BLaER1 treated with 17β-estradiol and CSF1 and Interleukin-3, amounts not matched to agents 10 nM and 100 nM (cell line): ENCODE data around the gene NLRP6.
"Not testable (repeated sequence)": the region's sequence is repeated elsewhere in the genome, so short reads cannot be mapped to it uniquely, and the experiment has no call there.

Experiments used
- H3K27ac ChIP-seq, 11 experiments: shearing (Covaris generic); formaldehyde crosslinking; 2 replicates each; pipeline ENCODE4 v1.8.1; 2022
- H3K27me3 ChIP-seq, 11 experiments: shearing (Covaris generic); formaldehyde crosslinking; 2 replicates each; pipeline ENCODE4 v1.8.1; 2022
- H3K36me3 ChIP-seq, 11 experiments: shearing (Covaris generic); formaldehyde crosslinking; 2 replicates each; pipeline ENCODE4 v1.8.1; 2022
- H3K4me1 ChIP-seq, 10 experiments: shearing (Covaris generic); formaldehyde crosslinking; 2 replicates each; pipeline ENCODE4 v1.8.1; 2022
- H3K4me2 ChIP-seq, 11 experiments: shearing (Covaris generic); formaldehyde crosslinking; 2 replicates each; pipeline ENCODE4 v1.8.1; 2022
- H3K4me3 ChIP-seq, 10 experiments: shearing (Covaris generic); formaldehyde crosslinking; 2 replicates each; pipeline ENCODE4 v1.8.1; 2022
- H3K9ac ChIP-seq, 11 experiments: shearing (Covaris generic); formaldehyde crosslinking; 2 replicates each; pipeline ENCODE4 v1.8.1; 2022
- H3K9me3 ChIP-seq, 11 experiments: shearing (Covaris generic); formaldehyde crosslinking; replicated peaks in 1 of 11; 2 replicates each; pipeline ENCODE4 v1.8.1; 2022
- H4K20me1 ChIP-seq, 11 experiments: shearing (Covaris generic); formaldehyde crosslinking; 2 replicates each; pipeline ENCODE4 v1.8.1; 2022
- Cebpa-rat ChIP-seq, 11 experiments: shearing (Covaris generic); IDR thresholded peaks; 2 replicates each; pipeline ENCODE4 v1.8.1; 2022

Gene NLRP6

GRCh38 chr11:325796-326591, 47.8 kb downstream of the NLRP6 start:
- TF ChIP-seq Cebpa-rat (IDR thresholded peaks at IDR 0.05): no peak
- Histone ChIP-seq H3K27ac (peak overlapping the region; percentile 81 to 97 (median 93)), H3K4me2 (peak overlapping the region; percentile 77 to 96 (median 91)), H3K27me3 (peaks cover 0 to 7% (median 0%) of the 10 kb centered on the region in 11 experiments; a peak in 2 of 22 replicates), H4K20me1 (no peaks in the 10 kb centered on the region), H3K36me3 (no peaks in the 10 kb centered on the region), H3K9ac (peak overlapping the region; percentile 72 to 84 (median 80)), H3K4me1 (peaks cover 67 to 88% (median 78%) of the 10 kb centered on the region in 10 experiments), H3K9me3 (peaks cover 0 to under 1% (median 0%) of the 10 kb centered on the region in 11 experiments; a peak in 1 of 22 replicates), H3K4me3 (peak overlapping the region in 4 of 10 experiments; percentile 1 to 45 (median 9); a peak in 4 of 20 replicates)

- Histone ChIP-seq H4K20me1 (no peaks in the 10 kb centered on the region), H3K9ac (peak overlapping the region; percentile 72 to 84 (median 80)), H3K27me3 (peaks cover 0 to 12% (median 0%) of the 10 kb centered on the region in 11 experiments; a peak in 4 of 22 replicates), H3K27ac (peak overlapping the region; percentile 81 to 97 (median 93)), H3K4me1 (peaks cover 72 to 92% (median 82%) of the 10 kb centered on the region in 10 experiments), H3K4me2 (peak overlapping the region; percentile 77 to 96 (median 91)), H3K36me3 (no peaks in the 10 kb centered on the region), H3K9me3 (peaks cover 0 to 6% (median 0%) of the 10 kb centered on the region in 11 experiments; a peak in 6 of 22 replicates), H3K4me3 (peak overlapping the region in 4 of 10 experiments; percentile 1 to 45 (median 9); a peak in 6 of 20 replicates)
- no peak for TF ChIP-seq Cebpa-rat (IDR thresholded peaks at IDR 0.05)
These were observed 48.3 kb downstream of the NLRP6 start for GRCh38 chr11:326592-326841.

- Histone ChIP-seq H3K9me3 (peaks cover 0 to 11% (median 0%) of the 10 kb centered on the region in 11 experiments; a peak in 6 of 22 replicates), H3K4me2 (peak overlapping the region; percentile 77 to 96 (median 91)), H3K9ac (peak overlapping the region; percentile 72 to 84 (median 80)), H3K4me1 (peaks cover 77 to 97% (median 87%) of the 10 kb centered on the region in 10 experiments), H3K36me3 (no peaks in the 10 kb centered on the region), H4K20me1 (no peaks in the 10 kb centered on the region), H3K27me3 (peaks cover 0 to 12% (median 0%) of the 10 kb centered on the region in 11 experiments; a peak in 4 of 22 replicates), H3K4me3 (peak overlapping the region in 6 of 10 experiments; percentile 1 to 45 (median 14); a peak in 8 of 20 replicates), H3K27ac (peak overlapping the region; percentile 81 to 97 (median 93))
- TF ChIP-seq Cebpa-rat (IDR thresholded peaks at IDR 0.05): no peak
These were observed 48.8 kb downstream of the NLRP6 start for GRCh38 chr11:326842-327580.

GRCh38 chr11:327581-327923, 49.3 kb downstream of the NLRP6 start:
- peaks cover 82 to 98% (median 92%) of the 10 kb centered on the region in 10 experiments for H3K4me1 ChIP-seq
- H3K27me3 ChIP-seq: peaks cover 0 to 12% (median 0%) of the 10 kb centered on the region in 11 experiments; a peak in 4 of 22 replicates
- peak overlapping the region; percentile 81 to 97 (median 93) for H3K27ac ChIP-seq
- H3K4me2 ChIP-seq: peak overlapping the region; percentile 77 to 96 (median 91)
- no peak for TF ChIP-seq Cebpa-rat (IDR thresholded peaks at IDR 0.05)
- no peaks in the 10 kb centered on the region for H4K20me1 ChIP-seq
- H3K4me3 ChIP-seq: peak overlapping the region in 3 of 10 experiments; percentile 14 to 45 (median 28); a peak in 4 of 20 replicates
- no peaks in the 10 kb centered on the region for H3K36me3 ChIP-seq
- H3K9me3 ChIP-seq: peaks cover 0 to 15% (median 0%) of the 10 kb centered on the region in 11 experiments; a peak in 6 of 22 replicates
- peak overlapping the region; percentile 72 to 84 (median 80); a peak in 21 of 22 replicates for H3K9ac ChIP-seq

GRCh38 chr11:328012-328411, 49.8 kb downstream of the NLRP6 start:
- Histone ChIP-seq H3K4me3 (0 out of 20 replicates have a peak overlapping the region, but pooled peaks of 1 of the 10 experiments have one; percentile 13), H3K9ac (peak overlapping the region in 10 of 11 experiments; percentile 6 to 84 (median 48); a peak in 12 of 22 replicates), H3K9me3 (peaks cover 0 to 19% (median 2%) of the 10 kb centered on the region in 11 experiments; a peak in 11 of 22 replicates), H3K27ac (peak overlapping the region; percentile 26 to 97 (median 92); a peak in 18 of 22 replicates), H4K20me1 (no peaks in the 10 kb centered on the region), H3K4me1 (peaks cover 87 to 98% (median 93%) of the 10 kb centered on the region in 10 experiments), H3K4me2 (peak overlapping the region; percentile 77 to 96 (median 91)), H3K27me3 (peaks cover 0 to 12% (median 0%) of the 10 kb centered on the region in 11 experiments; a peak in 4 of 22 replicates), H3K36me3 (no peaks in the 10 kb centered on the region)
- no peak for TF ChIP-seq Cebpa-rat (IDR thresholded peaks at IDR 0.05)

- Histone ChIP-seq H3K4me2 (peak overlapping the region; percentile 77 to 96 (median 91)), H3K27me3 (peaks cover 0 to 12% (median 0%) of the 10 kb centered on the region in 11 experiments; a peak in 4 of 22 replicates), H3K27ac (peak overlapping the region in 8 of 11 experiments; percentile 8 to 97 (median 92); a peak in 14 of 22 replicates), H3K9ac (peak overlapping the region in 2 of 11 experiments; percentile 6 to 72; a peak in 5 of 22 replicates), H3K4me1 (peaks cover 84 to 100% (median 96%) of the 10 kb centered on the region in 10 experiments), H3K9me3 (peaks cover 0 to 23% (median 5%) of the 10 kb centered on the region in 11 experiments; a peak in 11 of 22 replicates)
- H3K36me3 ChIP-seq, H4K20me1 ChIP-seq, H3K4me3 ChIP-seq: not testable (repeated sequence)
These were observed 50.4 kb downstream of the NLRP6 start for GRCh38 chr11:328516-329100.

GRCh38 chr11:329886-330253, 51.7 kb downstream of the NLRP6 start:
- no peak overlapping the region; a peak in 1 of 22 replicates for H3K9ac ChIP-seq
- H3K4me3 ChIP-seq: no peak overlapping the region
- H3K9me3 ChIP-seq: peaks cover 0 to 23% (median 6%) of the 10 kb centered on the region in 11 experiments; a peak in 11 of 22 replicates
- peaks cover 78 to 99% (median 92%) of the 10 kb centered on the region in 10 experiments for H3K4me1 ChIP-seq
- peak overlapping the region; percentile 70 to 96 (median 88) for H3K4me2 ChIP-seq
- no peaks in the 10 kb centered on the region for H3K36me3 ChIP-seq
- no peak for TF ChIP-seq Cebpa-rat (IDR thresholded peaks at IDR 0.05)
- H4K20me1 ChIP-seq: no peaks in the 10 kb centered on the region
- peaks cover 0 to 12% (median 0%) of the 10 kb centered on the region in 11 experiments; a peak in 4 of 22 replicates for H3K27me3 ChIP-seq
- H3K27ac ChIP-seq: peak overlapping the region in 3 of 11 experiments; percentile 11 to 42 (median 24); a peak in 4 of 22 replicates

GRCh38 chr11:330307-330693, 52.1 kb downstream of the NLRP6 start:
- peaks cover 0 to 23% (median 6%) of the 10 kb centered on the region in 11 experiments; a peak in 11 of 22 replicates for H3K9me3 ChIP-seq
- peaks cover 78 to 99% (median 92%) of the 10 kb centered on the region in 10 experiments for H3K4me1 ChIP-seq
- H3K27ac ChIP-seq: peak overlapping the region in 4 of 11 experiments; percentile 12 to 43 (median 33); a peak in 8 of 22 replicates
- H3K36me3 ChIP-seq: no peaks in the 10 kb centered on the region
- no peaks in the 10 kb centered on the region for H4K20me1 ChIP-seq
- no peak for TF ChIP-seq Cebpa-rat (IDR thresholded peaks at IDR 0.05)
- peak overlapping the region in 3 of 11 experiments; percentile 32 to 47 (median 39); a peak in 4 of 22 replicates for H3K9ac ChIP-seq
- peak overlapping the region; percentile 70 to 96 (median 87) for H3K4me2 ChIP-seq
- H3K27me3 ChIP-seq: peaks cover 0 to 12% (median 0%) of the 10 kb centered on the region in 11 experiments; a peak in 4 of 22 replicates
- H3K4me3 ChIP-seq: peak overlapping the region in 1 of 10 experiments; percentile 3; a peak in 1 of 20 replicates
